ENCODE measurements around the gene DCAF8. TPM values are rescaled to one million over a fixed set of nuclear protein-coding genes. Genes with fewer than 3 reads are reported as not detected.

The DCAF8 gene
- total and polyA plus RNA-seq, 2 experiments from 2014 or later = 79.7 to 80.4 TPM

- no peaks in the 10 kb centered on the region for H3K36me3 ChIP-seq (ENCODE audit: low read depth)
- H3K27me3 ChIP-seq (replicated peaks; ENCODE audit: insufficient read depth) = no peaks in the 10 kb centered on the region
- peaks cover 65% of the 10 kb centered on the region for H3K79me2 ChIP-seq (ENCODE audit: insufficient read depth)
- peaks cover 21% of the 10 kb centered on the region for H4K20me1 ChIP-seq (ENCODE audit: insufficient read depth)
- peaks cover 38% of the 10 kb centered on the region for H3K4me1 ChIP-seq (ENCODE audit: insufficient read depth)
- in situ Hi-C loops (cut with MboI) = no loop called here
- peak overlapping the region; percentile 100 for H3K4me2 ChIP-seq (ENCODE audit: unreplicated experiment)
- H2AFZ ChIP-seq = no peak overlapping the region
- peak overlapping the region; percentile 98 for H3K9ac ChIP-seq
- peak overlapping the region; percentile 98 for H3K4me3 ChIP-seq
- peaks cover 33% of the 10 kb centered on the region for H3F3A ChIP-seq (ENCODE audit: insufficient read depth)
- peak; percentile 82 for DNase-seq
- no peaks in the 10 kb centered on the region for H3K9me2 ChIP-seq (ENCODE audit: insufficient read depth)
- H3K27ac ChIP-seq = peak overlapping the region; percentile 93
- 33 to 47% methylated on average over 6 of the region's 6 CpGs for WGBS, 2 experiments (ENCODE audit: low coverage in 1 of 2, low lambda C conversion rate in 2 of 2, missing lambda C conversion rate in 2 of 2)
- TF ChIP-seq EZH2 (IDR thresholded peaks at IDR 0.05; ENCODE audit: insufficient read depth, poor library complexity, severe bottlenecking) = no peak
- no peak for TF ChIP-seq EZH2phosphoT487 (IDR thresholded peaks at IDR 0.05; ENCODE audit: insufficient read depth, low read depth)
- H3K9me3 ChIP-seq (ENCODE audit: low read depth) = no peaks in the 10 kb centered on the region
These were observed 1.7 kb downstream of the DCAF8 start for GRCh38 chr1:160260406-160261382.

GRCh38 chr1:160258177-160258798, 4.1 kb downstream of the DCAF8 start:
- Histone ChIP-seq H3K4me2 (ENCODE audit: unreplicated experiment) (no peak overlapping the region), H3K79me2 (ENCODE audit: insufficient read depth) (peaks cover 82% of the 10 kb centered on the region), H3K9me2 (ENCODE audit: insufficient read depth) (no peaks in the 10 kb centered on the region), H3F3A (ENCODE audit: insufficient read depth) (peaks cover 33% of the 10 kb centered on the region), H3K27me3 (replicated peaks; ENCODE audit: insufficient read depth) (no peaks in the 10 kb centered on the region), H2AFZ (no peak overlapping the region), H4K20me1 (ENCODE audit: insufficient read depth) (peaks cover 21% of the 10 kb centered on the region), H3K4me1 (ENCODE audit: insufficient read depth) (peaks cover 38% of the 10 kb centered on the region), H3K27ac (no peak overlapping the region), H3K9me3 (ENCODE audit: low read depth) (no peaks in the 10 kb centered on the region), H3K36me3 (ENCODE audit: low read depth) (no peaks in the 10 kb centered on the region), H3K4me3 (no peak overlapping the region), H3K9ac (no peak overlapping the region)
- TF ChIP-seq EZH2phosphoT487 (IDR thresholded peaks at IDR 0.05; ENCODE audit: insufficient read depth, low read depth) = no peak
- no peak for TF ChIP-seq EZH2 (IDR thresholded peaks at IDR 0.05; ENCODE audit: insufficient read depth, poor library complexity, severe bottlenecking)
- in situ Hi-C loops (cut with MboI) = no loop called here
- 95 to 96% methylated on average over 7 of the region's 7 CpGs for WGBS, 2 experiments (ENCODE audit: low coverage in 1 of 2, low lambda C conversion rate in 2 of 2, missing lambda C conversion rate in 2 of 2)
- no peak for DNase-seq

DNA sequence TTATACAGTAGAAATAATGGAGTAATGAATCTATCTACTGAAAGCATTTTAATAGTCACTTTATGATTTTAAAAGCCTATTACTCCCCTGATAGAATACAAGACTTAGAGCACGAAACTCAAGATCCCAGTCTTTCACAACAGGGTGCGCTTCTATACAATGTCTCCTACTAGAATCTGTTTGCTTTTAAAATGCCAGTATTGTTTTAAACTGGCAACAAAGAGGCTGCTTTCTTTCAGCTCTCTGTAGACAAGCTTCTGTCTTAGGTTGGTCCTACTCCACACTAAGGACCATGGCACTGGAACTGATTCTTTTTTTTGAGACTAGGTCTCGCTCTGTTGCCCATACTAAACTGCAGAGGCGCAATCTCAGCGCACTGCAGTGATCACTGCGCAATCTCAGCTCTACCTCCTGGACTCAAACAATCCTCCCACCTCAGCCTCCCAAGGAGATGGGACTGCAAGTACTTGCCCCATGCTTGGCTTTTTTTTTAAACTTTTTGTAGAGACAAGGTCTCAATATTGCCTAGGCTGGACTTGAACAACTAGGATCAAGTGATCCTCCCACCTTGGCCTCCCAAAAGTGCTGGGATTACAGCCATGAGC, 4.8 kb downstream of the DCAF8 start:
- peaks cover 86% of the 10 kb centered on the region for H3K79me2 ChIP-seq (ENCODE audit: insufficient read depth)
- TF ChIP-seq EZH2phosphoT487 (IDR thresholded peaks at IDR 0.05; ENCODE audit: insufficient read depth, low read depth) (no peak), EZH2 (IDR thresholded peaks at IDR 0.05; ENCODE audit: insufficient read depth, poor library complexity, severe bottlenecking) (no peak)
- H3K27ac ChIP-seq = no peak overlapping the region

DNA sequence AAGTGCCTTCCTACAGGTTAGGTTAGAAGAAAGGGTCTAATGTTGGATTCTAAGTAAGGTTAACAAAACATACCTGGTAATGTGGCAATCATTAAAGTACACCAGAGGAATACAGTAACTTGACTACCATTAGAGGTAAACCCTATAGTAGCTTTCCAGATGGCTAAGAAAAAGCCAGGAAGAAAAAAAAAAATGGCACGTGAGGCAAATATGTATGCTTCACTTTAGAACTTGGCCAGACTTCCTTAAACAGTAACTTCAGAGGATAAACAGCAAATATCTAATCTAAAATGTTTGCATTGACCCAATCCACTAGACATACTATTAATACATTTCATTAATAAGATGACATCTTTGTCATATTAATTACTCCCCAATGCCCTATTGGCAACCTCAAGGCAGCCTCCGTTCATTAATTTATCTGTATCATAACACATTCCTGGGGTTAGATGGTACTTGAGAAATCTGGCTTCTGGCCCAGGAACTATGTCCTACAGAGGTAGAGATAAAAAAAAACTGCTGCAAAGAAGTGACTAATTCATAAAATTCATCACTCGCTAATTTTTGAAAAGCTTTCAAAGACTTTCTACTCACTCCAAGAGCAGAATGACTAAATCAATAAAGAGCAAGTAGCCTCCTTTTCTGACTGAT, 5.8 kb downstream of the DCAF8 start:
- no peaks in the 10 kb centered on the region for H3K27me3 ChIP-seq (replicated peaks; ENCODE audit: insufficient read depth)
- peaks cover 88% of the 10 kb centered on the region for H3K79me2 ChIP-seq (ENCODE audit: insufficient read depth)
- in situ Hi-C loops (cut with MboI) = no loop called here
- H3K4me2 ChIP-seq (ENCODE audit: unreplicated experiment) = peak overlapping the region; percentile 50
- peak overlapping the region; percentile 31 for H3K27ac ChIP-seq
- H3K36me3 ChIP-seq (ENCODE audit: low read depth) = 0 out of 2 replicates have a peak, but pooled peaks cover 2% of the 10 kb centered on the region
- no peaks in the 10 kb centered on the region for H3K9me2 ChIP-seq (ENCODE audit: insufficient read depth)
- peaks cover 38% of the 10 kb centered on the region for H3F3A ChIP-seq (ENCODE audit: insufficient read depth)
- peaks cover 21% of the 10 kb centered on the region for H4K20me1 ChIP-seq (ENCODE audit: insufficient read depth)
- WGBS, 2 experiments (ENCODE audit: low coverage in 1 of 2, low lambda C conversion rate in 2 of 2, missing lambda C conversion rate in 2 of 2) = 31 to 33% methylated on average over 3 of the region's 3 CpGs
- no peaks in the 10 kb centered on the region for H3K9me3 ChIP-seq (ENCODE audit: low read depth)
- H3K4me1 ChIP-seq (ENCODE audit: insufficient read depth) = peaks cover 33% of the 10 kb centered on the region
- no peak overlapping the region for H3K9ac ChIP-seq
- H2AFZ ChIP-seq = no peak overlapping the region
- TF ChIP-seq EZH2 (IDR thresholded peaks at IDR 0.05; ENCODE audit: insufficient read depth, poor library complexity, severe bottlenecking) = no peak
- no peak for TF ChIP-seq EZH2phosphoT487 (IDR thresholded peaks at IDR 0.05; ENCODE audit: insufficient read depth, low read depth)
- peak; percentile 95 for DNase-seq
- H3K4me3 ChIP-seq = no peak overlapping the region

More for the DNA sequence above, 4.8 kb downstream of the DCAF8 start:
- Histone ChIP-seq H2AFZ (no peak overlapping the region), H3F3A (ENCODE audit: insufficient read depth) (peaks cover 37% of the 10 kb centered on the region), H3K4me2 (ENCODE audit: unreplicated experiment) (peak overlapping the region; percentile 50), H3K4me1 (ENCODE audit: insufficient read depth) (peaks cover 33% of the 10 kb centered on the region), H3K4me3 (no peak overlapping the region), H3K36me3 (ENCODE audit: low read depth) (no peaks in the 10 kb centered on the region), H3K9me2 (ENCODE audit: insufficient read depth) (no peaks in the 10 kb centered on the region), H3K27me3 (replicated peaks; ENCODE audit: insufficient read depth) (no peaks in the 10 kb centered on the region), H3K9me3 (ENCODE audit: low read depth) (no peaks in the 10 kb centered on the region), H3K9ac (no peak overlapping the region), H4K20me1 (ENCODE audit: insufficient read depth) (peaks cover 21% of the 10 kb centered on the region)
- in situ Hi-C loops (cut with MboI) = no loop called here
- WGBS, 2 experiments (ENCODE audit: low coverage in 1 of 2, low lambda C conversion rate in 2 of 2, missing lambda C conversion rate in 2 of 2) = 97 to 98% methylated on average over 6 of the region's 6 CpGs
- DNase-seq = no peak

Data from GM23248 (cell line).